ENCODE results near the gene EIF5A.
A peak's percentile ranks its signal among the peaks of the same experiment; 100 is the strongest.
"Not testable (repeated sequence)": the region's sequence is repeated elsewhere in the genome, so short reads cannot be mapped to it uniquely, and the experiment has no call there.

The EIF5A gene

DNA sequence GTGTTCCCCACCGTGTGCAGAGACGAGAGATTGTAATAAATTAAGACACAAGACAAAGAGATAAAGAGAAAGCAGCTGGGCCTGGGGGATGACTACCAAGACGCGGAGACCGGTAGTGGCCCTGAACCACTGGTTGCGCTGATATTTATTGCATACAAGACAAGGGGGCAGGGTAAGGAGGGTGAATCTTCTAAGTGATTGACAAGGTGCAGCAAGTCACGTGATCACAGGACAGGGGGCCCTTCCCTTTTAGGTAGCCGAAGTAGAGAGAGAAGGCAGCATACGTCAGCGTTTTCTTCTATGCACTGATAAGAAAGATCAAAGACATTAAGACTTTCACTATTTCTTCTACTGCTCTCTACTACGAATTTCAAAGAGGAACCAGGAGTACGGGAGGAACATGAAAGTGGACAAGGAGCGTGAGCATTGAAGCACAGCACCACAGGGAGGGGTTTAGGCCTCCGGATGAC lies 25.2 kb downstream of the EIF5A start:
- DNase-seq, result not testable (repeated sequence)

DNA sequence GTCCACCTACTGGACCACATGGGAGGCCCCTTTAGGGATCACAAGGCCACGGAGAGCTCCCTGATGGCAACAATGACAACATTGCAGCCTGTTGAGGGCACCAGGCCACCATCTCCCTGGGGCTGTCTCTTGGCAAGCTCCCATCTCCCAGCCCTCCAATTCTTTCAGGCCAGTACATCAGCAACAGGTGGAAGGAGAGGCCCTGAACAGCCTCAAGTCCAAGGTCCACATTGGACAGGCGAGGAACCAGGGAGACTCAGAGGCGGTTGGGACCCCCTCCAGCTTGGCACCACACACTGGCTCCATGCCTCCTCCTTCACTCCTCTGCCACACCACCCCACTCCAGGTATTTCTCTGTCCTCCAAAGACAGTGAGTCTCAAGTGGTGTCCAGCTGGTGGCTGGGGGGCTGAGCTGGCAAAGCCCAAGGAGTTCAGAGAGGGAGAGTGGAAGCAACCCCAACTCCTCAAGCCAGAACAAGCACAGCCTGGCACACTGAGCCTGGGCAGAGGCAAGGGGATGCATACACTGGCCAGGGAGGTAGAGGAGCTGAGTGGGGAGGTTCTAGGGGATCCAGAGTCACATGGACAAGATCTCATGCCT lies 27.6 kb downstream of the EIF5A start:
- no peak for DNase-seq

DNA sequence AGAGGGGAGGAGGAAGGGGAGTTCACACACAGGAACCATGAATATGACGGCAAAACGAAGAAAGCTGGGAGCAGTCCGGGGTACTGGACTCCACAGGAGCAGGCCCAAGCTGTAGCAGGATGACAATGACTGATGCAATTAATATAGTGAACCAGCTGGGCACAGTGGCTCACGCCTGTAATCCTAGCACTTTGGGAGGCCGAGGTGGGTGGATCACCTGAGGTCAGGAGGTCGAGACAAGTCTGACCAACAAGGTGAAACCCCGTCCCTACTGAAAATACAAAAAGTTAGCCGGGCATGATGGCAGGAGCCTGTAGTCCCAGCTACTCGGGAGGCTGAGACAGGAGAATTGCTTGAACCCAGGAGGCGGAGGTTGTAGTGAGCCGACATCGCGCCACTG lies 28.3 kb downstream of the EIF5A start:
- DNase-seq, result not testable (repeated sequence)

DNA sequence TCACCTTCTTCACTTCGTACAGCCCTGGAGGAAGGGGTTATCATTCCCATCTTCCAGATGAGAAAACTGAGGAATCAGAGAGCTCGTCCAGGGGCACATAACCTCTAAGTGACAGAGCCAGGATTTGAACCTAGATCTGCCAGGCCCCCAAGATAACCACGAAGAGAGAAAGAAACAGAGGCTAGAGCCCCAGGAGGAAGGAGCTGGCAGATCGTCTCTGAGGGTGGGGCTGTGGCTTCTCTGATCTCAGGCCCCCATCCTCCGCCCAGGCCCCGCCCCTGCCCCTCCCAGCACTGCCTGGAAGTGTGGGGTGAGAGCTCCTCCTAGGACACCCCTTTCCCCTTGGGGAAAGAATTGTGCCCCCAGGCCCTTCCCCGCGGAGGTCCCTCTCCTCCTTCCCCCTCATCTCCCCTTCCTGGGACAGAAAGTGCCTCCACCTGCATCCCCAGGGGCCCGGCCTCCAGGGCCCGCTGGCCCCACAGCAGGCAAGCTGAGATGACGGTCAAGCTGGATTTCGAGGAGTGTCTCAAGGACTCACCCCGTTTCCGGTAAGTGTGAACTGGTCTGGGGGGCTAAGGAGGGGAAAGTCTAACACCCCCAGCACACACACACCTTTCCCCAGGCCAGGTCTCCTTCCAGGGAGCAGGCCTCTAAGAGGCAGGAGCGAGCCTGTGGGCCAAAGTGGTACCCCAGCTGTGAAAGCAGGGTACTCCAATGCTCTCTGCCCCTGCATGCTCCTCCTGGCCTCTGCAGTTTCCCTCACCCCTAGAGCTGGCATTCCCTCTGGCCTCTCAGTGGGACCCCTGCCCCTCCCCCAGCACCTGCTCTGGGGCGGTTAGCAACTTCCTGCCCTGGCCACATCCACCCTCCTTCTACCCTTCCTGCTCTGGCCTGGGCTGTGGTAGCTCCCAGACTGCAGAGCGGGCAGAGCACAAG lies 29.1 kb downstream of the EIF5A start, which contains the start of gene ACAP1:
TSS of gene ACAP1 (plus strand) at position 290 of the 936 bp plus-strand sequence. CDS start at position 496, 206 bp downstream.
- peak; percentile 89 for DNase-seq

DNA sequence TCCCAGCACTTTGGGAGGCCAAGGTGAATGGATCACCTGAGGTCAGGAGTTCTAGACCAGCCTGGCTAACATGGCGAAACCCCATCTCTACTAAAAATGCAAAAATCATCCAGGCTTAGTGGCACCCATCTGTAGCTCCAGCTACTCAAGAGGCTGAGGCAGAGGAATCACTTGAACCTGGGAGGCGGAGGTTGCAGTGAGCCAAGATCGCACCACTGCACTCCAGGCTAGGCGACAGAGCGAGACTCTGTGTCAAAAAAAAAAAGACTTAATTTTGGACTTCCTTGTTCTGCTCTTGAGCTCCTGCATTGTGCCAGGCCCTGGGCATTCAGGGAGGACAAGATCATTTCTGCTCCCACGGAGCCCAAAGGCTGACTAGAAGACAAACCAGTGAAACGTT lies 30.2 kb downstream of the EIF5A start:
- DNase-seq, result not testable (repeated sequence)

DNA sequence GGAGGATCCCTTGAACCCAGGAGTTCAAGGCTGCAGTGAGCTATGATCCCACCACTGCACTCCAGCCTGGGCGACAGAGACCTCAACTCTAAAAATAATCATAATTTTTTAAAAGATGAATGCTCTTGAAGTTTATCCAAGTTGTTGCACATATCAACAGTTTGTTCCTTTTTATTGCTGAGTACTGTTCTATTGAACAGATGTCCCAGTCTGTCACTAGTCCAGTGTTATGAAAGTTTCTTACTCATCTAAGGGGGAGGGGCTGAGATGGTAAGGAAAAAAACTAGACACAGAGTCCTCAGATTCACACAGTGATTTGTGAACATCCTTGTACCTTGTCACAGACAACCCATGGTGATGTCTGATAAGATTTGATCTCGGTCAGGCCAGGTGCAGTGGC lies 32.8 kb downstream of the EIF5A start:
- no peak for DNase-seq

DNA sequence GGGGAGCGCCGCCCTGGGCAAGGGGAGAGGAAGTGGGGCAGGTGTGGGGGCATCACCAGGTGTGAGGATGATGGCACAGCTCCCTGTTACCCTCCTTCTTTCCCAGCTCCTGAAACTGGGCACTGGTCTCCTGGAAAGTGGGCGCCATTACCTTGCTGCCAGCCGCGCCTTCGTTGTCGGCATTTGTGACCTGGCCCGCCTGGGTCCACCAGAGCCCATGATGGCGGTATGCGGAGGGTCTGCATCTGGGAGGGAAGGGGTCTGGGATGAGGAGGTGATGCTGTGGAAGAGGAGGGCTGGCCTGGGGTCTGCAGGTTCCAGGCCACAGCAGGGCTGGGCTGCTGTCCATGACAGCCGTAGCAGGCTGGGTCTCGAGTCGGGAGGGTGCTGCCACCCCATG lies 34.4 kb downstream of the EIF5A start:
- DNase-seq, result no peak

DNA sequence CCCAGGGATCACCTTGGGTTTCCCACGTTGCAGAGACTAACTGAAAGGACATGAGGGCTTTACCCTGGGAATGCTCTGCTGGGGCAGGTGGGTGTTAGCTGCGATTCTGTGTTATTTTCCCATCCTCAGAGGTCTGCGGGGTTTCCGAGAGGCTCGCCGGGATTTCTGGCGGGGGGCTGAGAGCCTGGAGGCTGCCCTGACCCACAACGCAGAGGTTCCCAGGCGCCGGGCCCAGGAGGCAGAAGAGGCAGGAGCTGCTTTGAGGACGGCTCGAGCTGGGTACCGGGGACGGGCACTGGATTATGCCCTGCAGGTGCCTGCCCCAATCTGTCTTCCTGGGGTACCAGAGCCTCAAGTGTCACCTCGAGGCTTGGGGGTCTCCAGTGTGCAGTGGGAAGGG lies 35.8 kb downstream of the EIF5A start:
- no peak for DNase-seq

DNA sequence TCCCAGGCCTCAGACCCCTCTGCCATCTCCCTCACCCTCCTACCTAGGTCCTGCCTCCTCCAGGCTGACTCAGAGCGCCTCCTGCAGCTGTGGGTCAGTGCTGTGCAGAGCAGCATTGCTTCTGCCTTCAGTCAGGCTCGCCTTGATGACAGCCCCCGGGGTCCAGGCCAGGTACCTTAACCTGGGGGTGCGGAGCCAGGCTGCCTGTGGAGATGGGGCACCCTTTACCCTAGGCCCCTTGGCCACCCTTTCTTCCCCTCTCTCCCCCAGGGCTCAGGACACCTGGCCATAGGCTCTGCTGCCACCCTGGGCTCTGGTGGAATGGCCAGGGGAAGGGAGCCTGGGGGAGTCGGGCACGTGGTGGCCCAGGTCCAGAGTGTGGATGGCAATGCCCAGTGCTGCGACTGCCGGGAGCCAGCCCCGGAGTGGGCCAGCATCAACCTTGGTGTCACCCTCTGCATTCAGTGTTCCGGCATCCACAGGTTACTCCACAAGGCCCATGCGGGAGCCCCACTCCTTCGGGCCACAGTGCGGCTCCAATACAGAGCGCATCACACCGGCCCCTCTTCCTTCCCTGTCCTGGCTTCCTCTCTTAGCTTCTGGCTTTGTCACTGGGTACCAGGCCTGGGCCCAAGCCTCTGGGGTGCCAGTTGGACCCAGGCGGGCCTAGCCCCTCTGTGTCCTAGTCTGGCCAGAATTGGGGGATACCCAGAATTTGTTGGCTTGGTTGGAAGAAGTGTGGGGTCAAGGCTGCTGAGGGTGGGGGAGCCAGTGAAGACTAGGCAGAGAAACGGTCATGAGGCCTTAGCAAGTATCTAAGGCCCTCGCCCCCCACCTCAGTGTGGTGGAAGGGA lies 39.6 kb downstream of the EIF5A start:
- no peak for DNase-seq

DNA sequence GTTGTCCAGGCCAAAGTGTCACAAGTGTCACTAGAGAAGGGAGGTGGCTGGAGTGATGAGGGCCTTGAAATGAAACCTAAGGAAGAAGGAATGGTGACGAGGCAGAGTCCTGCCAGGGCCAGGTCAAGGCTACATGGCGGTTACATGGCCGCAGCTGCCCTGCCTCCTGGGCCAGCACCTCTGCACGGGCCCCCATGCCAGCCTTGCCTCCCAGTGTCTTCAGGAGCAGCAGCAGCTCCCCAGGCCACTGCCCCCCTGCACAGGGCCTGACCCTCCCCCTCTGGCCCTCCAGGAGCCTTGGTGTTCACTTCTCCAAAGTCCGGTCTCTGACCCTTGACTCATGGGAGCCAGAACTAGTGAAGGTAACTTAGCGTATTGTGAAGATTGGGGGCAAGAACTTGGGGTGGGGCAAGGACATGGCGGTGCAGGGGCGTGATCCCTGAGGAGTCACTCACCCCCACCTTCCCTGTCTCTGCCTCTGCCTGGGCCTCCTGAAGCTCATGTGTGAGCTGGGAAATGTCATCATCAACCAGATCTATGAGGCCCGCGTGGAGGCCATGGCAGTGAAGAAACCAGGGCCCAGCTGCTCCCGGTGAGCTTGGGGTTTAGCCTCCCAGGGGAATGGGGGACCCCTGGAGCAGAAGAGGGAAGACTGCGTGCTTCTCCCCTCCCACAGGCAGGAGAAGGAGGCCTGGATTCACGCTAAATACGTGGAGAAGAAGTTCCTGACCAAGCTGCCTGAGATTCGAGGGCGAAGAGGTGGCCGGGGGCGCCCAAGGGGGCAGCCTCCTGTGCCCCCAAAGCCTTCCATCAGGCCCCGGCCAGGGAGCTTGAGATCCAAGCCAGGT lies 40.4 kb downstream of the EIF5A start:
- no peak for DNase-seq

DNA sequence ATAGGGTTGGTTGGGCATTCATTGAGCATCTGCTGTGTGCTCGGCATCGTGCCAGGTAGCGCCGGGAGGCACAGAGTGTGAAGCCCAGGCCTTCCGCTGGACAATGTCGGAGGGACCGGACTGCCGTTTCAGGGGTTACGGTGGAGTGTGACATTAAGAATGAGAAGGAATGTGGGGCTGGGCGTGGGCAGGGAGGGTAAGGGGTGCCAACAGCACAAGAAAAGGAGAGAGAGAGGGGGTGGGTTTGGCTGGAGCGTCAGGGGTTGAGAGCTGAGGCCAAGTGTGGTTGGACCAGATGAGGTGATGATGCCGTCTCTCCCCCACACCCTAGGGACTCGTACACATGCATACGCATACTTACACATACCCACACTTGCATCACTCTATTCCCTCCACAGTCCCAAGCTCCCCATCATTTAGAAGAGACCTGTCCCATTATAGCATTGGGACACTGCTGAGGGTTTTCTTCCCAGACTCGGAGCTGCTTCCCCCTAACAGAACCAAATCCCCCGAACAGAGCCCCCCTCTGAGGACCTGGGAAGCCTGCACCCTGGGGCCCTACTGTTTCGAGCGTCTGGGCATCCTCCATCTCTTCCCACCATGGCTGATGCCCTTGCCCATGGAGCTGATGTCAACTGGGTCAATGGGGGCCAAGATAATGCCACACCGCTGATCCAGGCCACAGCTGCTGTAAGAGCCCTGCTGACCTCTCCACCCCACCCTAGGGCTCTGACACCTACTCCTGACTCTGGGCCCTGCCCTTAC lies 41.2 kb downstream of the EIF5A start:
- DNase-seq, result no peak

DNA sequence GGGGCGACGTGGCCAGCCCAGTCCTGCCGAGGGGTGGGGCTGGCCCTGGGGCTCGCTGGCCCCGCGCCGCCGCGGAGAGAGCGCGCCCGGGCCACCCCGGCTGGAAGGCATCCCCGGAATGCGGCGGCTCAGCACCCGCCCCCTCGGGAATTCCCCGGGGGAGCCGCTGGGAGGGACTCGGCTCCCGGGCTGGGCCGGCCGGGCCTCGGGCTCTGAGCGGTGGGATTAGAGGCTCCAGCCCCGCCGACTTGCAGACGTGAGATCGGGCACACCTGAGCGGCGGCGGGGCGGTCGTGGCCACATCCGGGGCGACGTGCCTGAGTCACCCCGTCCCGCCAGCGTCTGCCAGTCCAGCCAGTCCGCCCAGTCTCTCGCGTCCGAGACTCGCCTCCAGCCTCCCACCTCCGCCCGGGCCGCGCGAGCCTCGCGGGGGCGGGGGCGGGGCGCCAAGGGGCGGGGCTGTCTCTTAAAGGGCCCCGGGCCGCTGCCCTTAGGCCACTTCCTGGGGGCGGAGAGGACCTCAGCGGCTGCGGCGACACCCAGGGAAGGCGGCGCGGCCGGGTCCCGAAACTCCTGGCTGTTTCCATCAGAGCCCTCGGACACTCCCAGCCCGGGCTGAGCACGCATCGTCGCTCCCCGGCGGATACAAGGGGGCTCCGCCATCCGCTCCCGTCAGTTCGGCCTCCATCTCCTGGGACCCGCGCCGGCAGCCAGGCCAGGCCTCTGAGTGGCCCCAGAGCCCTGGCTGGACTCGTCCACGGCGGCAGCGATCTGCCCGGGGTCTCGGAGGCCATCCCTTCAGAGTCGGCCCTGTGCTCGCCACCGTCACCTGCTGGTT lies 44.5 kb downstream of the EIF5A start, which contains the start of gene KCTD11:
TSS of gene KCTD11 (plus strand) at position 498 of the 838 bp plus-strand sequence.
- peak; percentile 65 for DNase-seq

DNA sequence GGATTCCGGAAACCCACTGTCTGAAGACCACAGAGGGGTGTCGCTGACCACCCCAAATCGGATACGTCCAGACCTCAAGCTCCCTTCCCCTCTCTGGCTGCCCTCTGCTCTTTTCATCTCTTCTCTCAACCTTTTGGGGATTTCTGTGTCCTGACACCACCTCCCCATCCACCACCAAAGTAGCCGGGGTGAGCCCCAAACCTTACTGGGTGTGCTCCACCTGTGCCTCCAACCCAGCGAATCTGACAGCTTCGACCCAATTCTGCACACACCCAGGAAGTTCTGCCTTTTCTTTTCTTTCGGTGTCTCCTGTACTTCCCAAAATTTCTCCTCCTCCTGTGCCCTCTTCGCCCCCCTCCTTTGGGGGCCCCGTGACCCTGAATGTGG lies 45.1 kb downstream of the EIF5A start:
- DNase-seq, result no peak

DNA sequence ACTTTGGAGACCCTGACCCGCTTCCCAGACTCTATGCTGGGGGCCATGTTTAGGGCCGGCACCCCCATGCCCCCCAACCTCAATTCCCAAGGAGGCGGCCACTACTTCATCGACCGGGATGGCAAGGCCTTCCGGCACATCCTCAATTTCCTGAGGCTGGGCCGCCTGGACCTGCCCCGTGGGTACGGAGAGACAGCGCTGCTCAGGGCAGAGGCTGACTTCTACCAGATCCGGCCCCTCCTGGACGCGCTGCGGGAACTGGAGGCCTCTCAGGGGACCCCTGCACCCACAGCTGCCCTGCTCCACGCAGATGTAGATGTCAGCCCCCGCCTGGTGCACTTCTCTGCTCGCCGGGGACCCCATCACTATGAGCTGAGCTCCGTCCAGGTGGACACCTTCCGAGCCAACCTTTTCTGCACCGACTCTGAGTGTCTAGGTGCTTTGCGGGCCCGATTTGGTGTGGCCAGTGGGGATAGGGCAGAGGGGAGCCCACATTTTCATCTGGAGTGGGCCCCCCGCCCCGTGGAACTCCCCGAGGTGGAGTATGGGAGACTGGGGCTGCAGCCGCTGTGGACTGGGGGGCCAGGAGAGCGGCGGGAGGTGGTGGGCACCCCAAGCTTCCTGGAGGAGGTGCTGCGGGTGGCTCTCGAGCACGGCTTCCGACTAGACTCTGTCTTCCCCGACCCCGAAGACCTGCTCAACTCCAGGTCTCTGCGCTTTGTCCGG lies 45.6 kb downstream of the EIF5A start:
- DNase-seq, result no peak

DNA sequence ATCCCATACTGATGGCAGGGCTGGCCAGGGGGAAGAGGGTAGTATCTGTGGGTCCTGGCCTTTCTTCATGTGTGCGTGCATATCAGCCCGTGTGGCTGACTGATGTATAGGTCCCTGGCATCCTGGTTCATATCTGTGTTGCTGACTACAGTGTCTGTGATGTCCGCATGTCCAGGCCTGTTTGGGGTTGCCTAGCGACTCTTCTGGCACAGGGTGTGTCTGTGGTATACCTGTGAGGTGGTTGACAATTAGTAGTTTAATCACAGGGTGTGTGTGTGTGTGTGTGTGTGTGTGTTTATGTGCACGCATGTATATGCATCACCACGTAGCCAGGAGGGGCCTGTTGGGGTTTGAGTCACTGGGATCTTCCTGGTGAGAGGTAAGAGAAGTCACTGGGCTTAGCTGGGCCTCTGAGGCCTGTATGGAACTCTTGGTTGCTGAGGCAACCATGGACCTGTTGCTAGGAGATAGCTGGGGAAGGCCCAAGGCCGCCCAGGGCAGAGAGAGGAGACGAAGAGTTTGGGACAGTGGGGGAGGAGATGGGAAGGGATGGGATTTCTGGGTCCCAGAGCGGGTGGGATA lies 46.9 kb downstream of the EIF5A start:
- DNase-seq, result no peak

DNA sequence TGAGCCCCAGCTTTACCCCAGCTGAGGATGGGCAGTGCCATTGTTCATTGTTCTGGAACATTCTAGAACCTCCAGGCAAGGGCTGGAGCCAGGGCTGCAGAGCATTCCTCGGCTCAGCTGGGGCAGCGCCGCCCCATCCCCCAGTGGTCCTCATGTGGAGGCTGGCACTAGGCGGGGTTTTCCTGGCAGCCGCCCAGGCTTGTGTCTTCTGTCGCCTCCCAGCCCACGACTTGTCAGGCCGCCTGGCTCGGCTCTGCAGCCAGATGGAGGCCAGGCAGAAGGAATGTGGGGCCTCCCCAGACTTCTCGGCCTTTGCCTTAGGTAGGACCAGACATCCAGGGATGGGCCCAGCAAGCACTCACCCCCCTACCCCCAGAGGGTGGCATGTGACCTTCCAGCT lies 47.6 kb downstream of the EIF5A start, which contains the start of gene TMEM95:
TSS of gene TMEM95 (plus strand) at position 104 of the 400 bp plus-strand sequence. CDS start at position 153, 49 bp downstream.
- no peak for DNase-seq

DNA sequence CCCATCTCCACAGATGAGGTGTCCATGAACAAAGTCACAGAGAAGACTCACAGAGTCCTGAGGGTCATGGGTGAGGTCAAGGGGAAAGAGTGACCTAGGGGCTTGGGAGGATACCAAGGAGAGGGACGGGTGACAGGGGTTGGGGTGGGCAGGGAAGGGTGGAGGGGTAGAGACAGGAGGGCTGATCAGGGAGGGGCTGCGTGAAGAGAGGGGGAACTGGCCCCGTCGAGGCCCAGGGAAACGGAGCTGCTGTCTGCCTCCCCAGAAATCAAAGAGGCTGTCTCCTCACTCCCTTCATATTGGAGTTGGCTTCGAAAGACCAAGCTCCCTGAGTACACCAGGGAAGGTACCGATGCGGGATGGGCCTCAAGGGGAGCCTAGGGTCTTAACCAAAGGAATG lies 48.1 kb downstream of the EIF5A start:
- DNase-seq, result no peak

DNA sequence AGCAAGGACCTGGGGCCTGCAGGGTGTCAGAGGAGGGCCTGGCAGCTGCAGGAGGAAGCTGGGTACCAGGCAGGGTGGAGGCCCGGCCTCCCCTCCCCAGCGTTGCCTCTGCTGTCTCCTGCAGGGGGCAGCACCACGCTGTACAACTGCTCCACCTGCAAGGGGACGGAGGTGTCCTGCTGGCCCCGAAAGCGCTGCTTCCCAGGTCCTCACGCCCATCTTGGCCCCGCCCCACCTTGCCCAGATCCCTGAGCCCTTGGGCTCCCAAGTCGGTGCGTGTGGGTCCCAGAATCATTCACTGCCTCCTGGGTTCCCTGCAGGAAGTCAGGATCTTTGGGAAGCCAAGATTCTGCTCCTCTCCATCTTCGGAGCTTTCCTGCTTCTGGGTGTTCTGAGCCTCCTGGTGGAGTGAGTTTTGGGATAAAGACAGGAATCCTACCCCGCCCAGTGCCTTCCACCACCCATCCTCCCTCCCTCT lies 48.7 kb downstream of the EIF5A start:
- DNase-seq, result peak; percentile 77

DNA sequence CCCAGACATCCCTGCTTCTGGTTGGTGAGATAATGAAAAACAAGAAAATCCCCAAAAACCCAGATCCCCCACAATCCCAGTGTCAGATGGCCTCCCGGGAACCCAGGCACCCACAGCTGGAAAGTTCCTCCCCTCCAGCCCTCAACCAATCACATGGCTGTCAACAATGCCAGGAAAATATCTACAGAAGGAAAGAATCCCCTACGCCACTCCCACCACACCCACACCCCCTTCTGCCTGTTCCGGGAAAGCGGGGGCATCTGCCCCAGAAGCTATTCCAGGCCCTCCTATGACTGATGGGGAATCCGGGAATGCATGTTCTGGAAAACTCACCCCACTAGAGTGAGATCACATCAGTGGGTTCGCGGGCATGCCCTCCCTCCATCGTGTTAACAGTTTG lies 49.3 kb downstream of the EIF5A start:
- DNase-seq, result no peak
